Measurements from ENCODE around the gene MDFI. TPM values are rescaled to one million over a fixed set of nuclear protein-coding genes. Genes with fewer than 3 reads are reported as not detected.

The MDFI gene
- total RNA-seq, 1 donor: 0.09 TPM

- H3K4me3 ChIP-seq (ENCODE audit: low read depth, low read length): no peak overlapping the region
- DNase-seq (ENCODE audit: low read depth): no peak
- TF ChIP-seq CTCF (IDR thresholded peaks at IDR 0.05; ENCODE audit: insufficient read depth, low read length): no peak
Measured at GRCh38 chr6:41622206-41622988, 15.9 kb upstream of the MDFI start.

- no peak for DNase-seq (ENCODE audit: low read depth)
- TF ChIP-seq CTCF (IDR thresholded peaks at IDR 0.05; ENCODE audit: insufficient read depth, low read length): no peak
- no peak overlapping the region for H3K4me3 ChIP-seq (ENCODE audit: low read depth, low read length)
Measured at GRCh38 chr6:41623330-41623729, 14.9 kb upstream of the MDFI start.

DNA sequence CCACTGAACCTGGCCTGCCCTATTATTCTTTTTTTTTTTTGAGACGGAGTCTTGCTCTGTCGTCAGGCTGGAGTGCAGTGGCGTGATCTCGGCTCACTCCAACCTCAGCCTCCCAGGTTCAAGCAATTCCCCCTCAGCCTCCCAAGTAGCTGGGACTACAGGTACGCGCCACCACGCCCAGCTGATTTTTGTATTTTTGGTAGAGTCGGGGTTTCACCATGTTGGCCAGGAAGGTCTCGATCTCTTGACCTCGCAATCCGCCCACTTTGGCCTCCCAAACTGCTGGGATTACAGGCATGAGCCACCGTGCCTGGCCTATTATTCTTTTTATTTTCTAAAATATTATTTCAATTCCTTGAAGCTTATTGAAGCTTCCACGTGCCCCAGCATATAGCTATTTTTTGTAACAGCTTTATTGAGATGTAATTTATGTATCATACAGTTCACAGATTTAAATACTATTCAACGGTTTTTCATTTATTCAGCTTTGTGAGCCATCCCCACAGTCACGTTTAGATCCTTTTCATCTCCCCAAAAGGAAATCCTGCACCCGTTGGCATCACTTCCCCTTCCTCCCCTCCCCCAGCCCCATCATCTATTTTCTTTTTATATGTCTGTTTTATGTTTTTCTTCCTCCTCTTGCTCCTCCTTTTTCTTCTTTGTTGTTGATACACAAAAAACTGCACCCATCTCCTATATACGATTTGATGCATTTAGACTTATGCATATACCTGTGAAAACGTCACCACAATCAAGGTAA is 13.5 kb upstream of the MDFI start:
- DNase-seq (ENCODE audit: low read depth): no peak
- no peak for TF ChIP-seq CTCF (IDR thresholded peaks at IDR 0.05; ENCODE audit: insufficient read depth, low read length)
- no peak overlapping the region for H3K4me3 ChIP-seq (ENCODE audit: low read depth, low read length)

DNA sequence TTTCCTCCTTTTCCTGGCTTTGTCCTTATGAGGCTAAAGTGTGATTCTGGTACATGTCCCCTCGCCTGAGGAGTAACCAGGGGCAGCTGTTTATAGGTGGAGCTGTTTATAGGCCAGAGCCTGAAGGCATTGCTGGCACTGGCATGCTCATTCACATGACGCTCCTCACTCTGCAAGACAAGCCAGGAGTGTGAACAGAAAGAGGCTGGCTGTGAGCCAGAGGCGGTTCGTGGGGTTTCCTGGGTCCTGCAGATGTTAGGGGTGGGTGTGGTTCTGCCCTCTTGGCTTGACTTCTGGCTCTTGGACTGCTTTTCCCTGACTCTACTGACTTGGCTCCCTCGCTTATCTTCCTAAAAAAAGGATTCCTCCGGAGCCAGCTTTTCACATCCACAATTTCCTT is 12.8 kb upstream of the MDFI start:
- TF ChIP-seq CTCF (IDR thresholded peaks at IDR 0.05; ENCODE audit: insufficient read depth, low read length): no peak
- DNase-seq (ENCODE audit: low read depth): peak; percentile 27
- no peak overlapping the region for H3K4me3 ChIP-seq (ENCODE audit: low read depth, low read length)

DNA sequence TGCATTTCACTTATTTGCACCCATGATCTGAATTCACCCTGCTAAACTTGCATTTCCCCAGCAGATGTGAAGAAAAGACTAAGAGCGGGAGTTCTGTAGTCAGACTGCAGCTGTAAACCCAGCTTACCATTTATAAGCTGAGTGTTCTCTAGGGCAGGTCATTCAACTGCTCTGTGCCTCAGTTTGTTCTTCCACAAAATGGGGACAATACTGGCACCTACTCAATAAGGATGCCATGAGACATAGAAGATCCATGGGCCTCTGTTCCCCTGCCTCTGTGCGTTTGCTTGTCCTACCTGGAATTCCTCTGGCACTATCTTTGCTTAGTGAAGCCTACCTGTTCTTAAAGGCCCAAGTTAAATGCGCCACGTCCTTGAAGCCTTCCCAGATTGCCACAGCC is 12.2 kb upstream of the MDFI start:
- TF ChIP-seq CTCF (IDR thresholded peaks at IDR 0.05; ENCODE audit: insufficient read depth, low read length): no peak
- DNase-seq (ENCODE audit: low read depth): no peak
- no peak overlapping the region for H3K4me3 ChIP-seq (ENCODE audit: low read depth, low read length)

DNA sequence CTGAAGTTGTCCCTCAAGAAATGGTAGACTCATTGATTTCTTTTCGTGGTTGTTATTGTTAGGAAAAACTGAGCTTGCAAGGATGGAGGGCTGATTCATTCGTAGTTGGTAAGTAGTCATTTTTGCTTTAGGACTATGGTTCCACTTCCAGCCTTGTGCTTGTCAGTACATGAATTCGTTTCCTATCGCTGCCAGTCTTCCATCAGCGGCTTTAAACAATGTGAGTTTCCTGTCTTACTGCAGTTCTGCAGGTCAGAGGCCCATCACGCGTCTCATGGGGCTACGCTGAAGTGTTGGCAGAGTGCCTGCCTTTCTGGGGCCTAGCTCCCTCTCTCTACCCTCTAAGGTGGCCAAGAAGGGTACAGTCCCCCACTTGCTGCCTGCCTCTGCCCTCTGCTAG is 11.4 kb upstream of the MDFI start:
- TF ChIP-seq CTCF (IDR thresholded peaks at IDR 0.05; ENCODE audit: insufficient read depth, low read length): no peak
- no peak for DNase-seq (ENCODE audit: low read depth)
- H3K4me3 ChIP-seq (ENCODE audit: low read depth, low read length): no peak overlapping the region

Data from fibroblast of the aortic adventitia (primary cell).